NK-92 (cell line): ENCODE data around the gene CLCA4.
"Not testable (repeated sequence)": the region's sequence is repeated elsewhere in the genome, so short reads cannot be mapped to it uniquely, and the experiment has no call there.

Source experiments
- DNase-seq: peaks from one replicate; lab custom pipeline; 2025; ENCODE audit not compliant: unreplicated experiment; lab: John Stamatoyannopoulos, UW

CLCA4 gene

DNA sequence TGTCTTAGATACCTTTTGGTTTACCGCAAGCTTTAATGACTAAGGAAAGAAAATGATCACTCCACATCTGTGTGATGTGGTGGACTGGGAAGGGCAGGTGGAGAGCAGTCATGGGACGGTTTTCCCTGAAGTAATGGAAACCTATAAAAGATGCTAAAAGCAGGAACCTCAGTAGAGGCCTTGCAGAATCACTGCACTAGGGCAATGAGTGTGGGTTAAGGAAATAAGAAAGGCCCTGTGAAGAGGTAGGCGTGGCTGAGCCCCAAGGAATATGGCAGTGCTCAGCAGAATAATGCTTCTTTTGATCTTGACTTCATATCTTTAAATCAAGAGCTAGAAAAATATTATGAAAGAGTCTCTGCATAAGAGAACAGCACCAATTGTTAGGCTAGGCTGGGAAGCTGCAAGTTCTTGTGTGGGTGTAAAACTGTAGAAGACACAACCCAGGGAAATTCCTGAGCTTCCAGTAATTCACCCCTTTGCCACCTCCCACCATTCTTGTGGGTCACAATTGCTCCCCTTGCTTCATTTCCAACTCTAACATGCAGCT is 49.9 kb downstream of the CLCA4 start:
- DNase-seq = no peak

DNA sequence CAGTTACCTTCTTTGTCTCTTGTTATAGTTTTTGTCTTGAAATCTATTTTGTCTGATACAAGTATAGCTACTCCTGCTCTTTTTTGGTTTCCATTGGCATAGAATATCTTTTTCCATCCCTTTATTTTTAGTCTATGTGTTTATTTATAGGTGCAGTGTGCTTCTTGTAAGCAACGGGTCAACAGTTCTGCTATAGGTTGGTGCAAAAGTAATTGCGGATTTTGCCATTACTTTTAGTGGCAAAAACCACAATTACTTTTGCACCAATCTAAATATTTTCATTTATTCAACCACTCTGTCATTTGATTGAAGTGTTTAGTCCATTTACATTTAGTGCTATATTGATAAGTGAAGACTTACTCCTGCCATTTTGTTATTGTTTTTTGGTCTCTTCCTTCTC is 59.2 kb downstream of the CLCA4 start:
- DNase-seq = not testable (repeated sequence)

- no peak for DNase-seq
Observed at GRCh38 chr1:86616433-86616832, 69.6 kb downstream of the CLCA4 start.

GRCh38 chr1:86616871-86617270 is 70.0 kb downstream of the CLCA4 start:
- no peak for DNase-seq

DNA sequence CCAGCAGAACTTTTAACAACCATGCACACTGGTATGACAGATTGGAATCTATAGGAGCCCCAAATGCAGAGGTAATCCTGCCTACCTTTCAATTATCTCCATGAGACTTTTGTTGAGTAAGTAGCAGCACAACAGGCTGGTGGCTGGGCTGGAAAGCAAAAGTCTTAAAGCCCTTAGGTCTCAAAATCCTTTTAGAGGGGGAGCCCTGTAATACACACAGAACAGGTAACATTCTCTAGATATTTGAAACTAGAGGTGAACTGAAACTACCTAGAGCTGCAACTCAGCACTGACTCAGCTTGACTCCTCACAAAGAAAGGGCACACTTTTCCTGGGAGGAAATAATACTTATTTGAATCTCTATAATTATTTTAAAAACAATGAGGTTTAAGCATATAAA is 71.5 kb downstream of the CLCA4 start:
- no peak for DNase-seq

DNA sequence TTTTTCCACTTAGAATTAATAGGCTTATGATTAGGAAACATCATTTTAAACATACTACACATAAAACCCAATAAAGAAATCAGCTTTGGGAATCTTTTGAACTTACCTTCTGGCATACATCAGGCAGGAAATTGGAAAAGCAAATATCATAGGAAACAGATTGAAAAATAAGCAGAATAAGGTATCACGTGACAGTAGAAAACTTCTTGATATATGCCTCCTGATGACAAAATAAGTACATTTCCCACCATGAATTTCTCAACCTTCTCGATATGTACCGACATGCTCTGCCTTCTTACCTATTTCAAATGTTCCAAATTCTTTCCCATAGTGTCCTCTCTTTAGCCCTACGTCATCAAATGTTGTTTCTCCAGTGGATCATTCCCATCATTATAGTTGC is 72.4 kb downstream of the CLCA4 start:
- DNase-seq = no peak

GRCh38 chr1:86621286-86621685 is 74.4 kb downstream of the CLCA4 start:
- no peak for DNase-seq
